H9 (cell line): ENCODE data around the gene GPD1. TPM values are rescaled to one million over a fixed set of nuclear protein-coding genes. Genes with fewer than 3 reads are reported as not detected.

ENCODE experiments used
- DNase-seq: peaks from one replicate; pipeline ENCODE4 v3.0.0-alpha.2; 2017
- H2AFZ ChIP-seq: one replicate; pipeline ENCODE4 v1.6.1; 2013; ENCODE audit warnings: mild to moderate bottlenecking, low read length, control low read depth, moderate library complexity
- H2AK5ac ChIP-seq: 2 replicates; pipeline ENCODE4 v1.6.1; 2013; ENCODE audit warnings: low read length, control low read depth, mixed read lengths; ENCODE audit not compliant: insufficient read length
- H2BK120ac ChIP-seq: one replicate; pipeline ENCODE4 v1.6.1; 2013; ENCODE audit warnings: low read depth, mild to moderate bottlenecking, low read length, control low read depth, inconsistent platforms; ENCODE audit not compliant: poor library complexity, severe bottlenecking
- H2BK12ac ChIP-seq: 2 replicates; pipeline ENCODE4 v1.6.1; 2013; ENCODE audit warnings: low read length, control low read depth, mixed read lengths, low read depth; ENCODE audit not compliant: insufficient read length
- H2BK15ac ChIP-seq: 2 replicates; pipeline ENCODE4 v1.6.1; 2013; ENCODE audit warnings: low read depth, low read length, control low read depth
- H2BK20ac ChIP-seq: one replicate; pipeline ENCODE4 v1.6.1; 2013; ENCODE audit warnings: low read depth, mild to moderate bottlenecking, low read length, control low read depth, inconsistent platforms; ENCODE audit not compliant: poor library complexity, severe bottlenecking
- H2BK5ac ChIP-seq: 2 replicates; pipeline ENCODE4 v1.6.1; 2013; ENCODE audit warnings: low read length, control low read depth, mixed read lengths; ENCODE audit not compliant: insufficient read length
- H3K14ac ChIP-seq: 2 replicates; pipeline ENCODE4 v1.6.1; 2013; ENCODE audit warnings: low read length, control low read depth; ENCODE audit not compliant: insufficient read depth
- H3K18ac ChIP-seq: 2 replicates; pipeline ENCODE4 v1.6.1; 2013; ENCODE audit warnings: low read depth, mild to moderate bottlenecking, mixed read lengths, low read length, control low read depth; ENCODE audit not compliant: insufficient read length
- H3K23ac ChIP-seq: 2 replicates; pipeline ENCODE4 v1.6.1; 2013; ENCODE audit warnings: low read length, control low read depth, mixed read lengths, low read depth; ENCODE audit not compliant: insufficient read length
- H3K23me2 ChIP-seq: 2 replicates; pipeline ENCODE4 v1.6.1; 2013; ENCODE audit warnings: low read depth, mild to moderate bottlenecking, mixed read lengths, low read length, control low read depth; ENCODE audit not compliant: insufficient read length, poor library complexity, severe bottlenecking
- H3K27ac ChIP-seq: 2 replicates; pipeline ENCODE4 v1.5.1; 2013; ENCODE audit warnings: low read length, control low read depth, mixed read lengths, low read depth; ENCODE audit not compliant: insufficient read length
- H3K27me3 ChIP-seq: 2 replicates; pipeline ENCODE4 v1.6.1; 2013; ENCODE audit warnings: low read length, control low read depth, inconsistent platforms; ENCODE audit not compliant: insufficient read depth
- H3K4ac ChIP-seq: 2 replicates; pipeline ENCODE4 v1.6.1; 2013; ENCODE audit warnings: low read depth, mild to moderate bottlenecking, control low read depth, inconsistent platforms, low read length, moderate library complexity
- H3K4me1 ChIP-seq: 2 replicates; pipeline ENCODE4 v1.6.1; 2013; ENCODE audit warnings: low read length, control low read depth, inconsistent platforms; ENCODE audit not compliant: insufficient read depth
- H3K4me2 ChIP-seq: 2 replicates; pipeline ENCODE4 v1.6.1; 2013; ENCODE audit warnings: low read length, control low read depth, mixed read lengths; ENCODE audit not compliant: insufficient read length, insufficient read depth
- H3K56ac ChIP-seq: 2 replicates; pipeline ENCODE4 v1.6.1; 2013; ENCODE audit warnings: low read depth, mild to moderate bottlenecking, mixed read lengths, low read length, control low read depth; ENCODE audit not compliant: insufficient read length
- H3K79me1 ChIP-seq: 2 replicates; pipeline ENCODE4 v1.6.1; 2013; ENCODE audit warnings: low read depth, mild to moderate bottlenecking, moderate library complexity, low read length, control low read depth, inconsistent platforms; ENCODE audit not compliant: insufficient read depth, poor library complexity, severe bottlenecking
- H3K79me2 ChIP-seq: 2 replicates; pipeline ENCODE4 v1.6.1; 2013; ENCODE audit warnings: low read length, control low read depth, inconsistent platforms; ENCODE audit not compliant: insufficient read depth
- H3K9ac ChIP-seq: 2 replicates; pipeline ENCODE4 v1.6.1; 2013; ENCODE audit warnings: low read length, control low read depth, mixed read lengths; ENCODE audit not compliant: insufficient read length; ENCODE audit errors: extremely low read depth
- H3K9me3 ChIP-seq: one replicate; pipeline ENCODE4 v1.6.1; 2013; ENCODE audit warnings: low read depth, low read length, inconsistent platforms; ENCODE audit not compliant: control insufficient read depth
- H3T11ph ChIP-seq: one replicate; pipeline ENCODE4 v1.6.1; 2013; ENCODE audit warnings: mild to moderate bottlenecking, low read length, control low read depth, inconsistent platforms
- H4K20me1 ChIP-seq: one replicate; pipeline ENCODE4 v1.6.1; 2013; ENCODE audit not compliant: control insufficient read depth, insufficient read length, insufficient read depth
- H4K5ac ChIP-seq: 2 replicates; pipeline ENCODE4 v1.6.1; 2013; ENCODE audit warnings: low read depth, mild to moderate bottlenecking, mixed read lengths, low read length, control low read depth; ENCODE audit not compliant: insufficient read length
- H4K8ac ChIP-seq: replicated peaks from 2 replicates; pipeline ENCODE4 v1.6.1; 2013; ENCODE audit warnings: low read length, control low read depth, mixed read lengths, low read depth; ENCODE audit not compliant: insufficient read length
- H4K91ac ChIP-seq: 2 replicates; pipeline ENCODE4 v1.6.1; 2013; ENCODE audit warnings: low read depth, mild to moderate bottlenecking, moderate library complexity, mixed read lengths, low read length, control low read depth; ENCODE audit not compliant: insufficient read length
- H3K27ac Mint-ChIP-seq, 3 experiments: 2 replicates in 2 of 3; 3 replicates in 1 of 3; pipeline ENCODE4 v1.8.0; 2020 to 2021; ENCODE audit warnings: mixed read lengths in 3 of 3, mild to moderate bottlenecking in 1 of 3, moderate library complexity in 1 of 3
- H3K27me3 Mint-ChIP-seq: 2 replicates; pipeline ENCODE4 v1.8.0; 2021; ENCODE audit warnings: low read depth, mild to moderate bottlenecking, moderate library complexity, mixed read lengths
- H3K36me3 Mint-ChIP-seq, 3 experiments: 2 replicates in 2 of 3; 3 replicates in 1 of 3; pipeline ENCODE4 v1.8.0; 2020 to 2021; ENCODE audit warnings: low read depth in 3 of 3, mixed read lengths in 3 of 3; ENCODE audit not compliant: insufficient read depth in 1 of 3
- H3K4me1 Mint-ChIP-seq, 2 experiments: 2 replicates each; pipeline ENCODE4 v1.8.0; 2020; ENCODE audit warnings: mixed read lengths in 2 of 2
- H3K4me3 Mint-ChIP-seq, 2 experiments: 2 replicates in 1 of 2; 3 replicates in 1 of 2; pipeline ENCODE4 v1.8.0; 2020 to 2021; ENCODE audit warnings: mild to moderate bottlenecking in 2 of 2, mixed read lengths in 2 of 2, moderate library complexity in 1 of 2
- H3K9me3 Mint-ChIP-seq, 2 experiments: 2 replicates in 1 of 2; 3 replicates in 1 of 2; pipeline ENCODE4 v1.8.0; 2020; ENCODE audit warnings: mild to moderate bottlenecking in 2 of 2, mixed read lengths in 2 of 2, moderate library complexity in 1 of 2
- WGBS: extraction: QIAGEN DNeasy Blood & Tissue Kit; methylation state at CpG from one replicate; pipeline ENCODE4 v1.1.7; 2013; ENCODE audit warnings: missing lambda C conversion rate, low lambda C conversion rate, mixed read lengths; ENCODE audit not compliant: insufficient read length; ENCODE audit errors: extremely low coverage; 5-methylcytosine and 5-hydroxymethylcytosine counted together
- total RNA-seq: library from RNA; stranded (reverse); gene quantifications from 2 replicates; pipeline ENCODE4 v1.2.1, GENCODE V29; 2021
- TF ChIP-seq, protein P1 (sequence below): fragments of 200-600 bp; sonication (generic); conservative IDR thresholded peaks from 3 replicates; pipeline ENCODE4 v1.8.0; 2021; ENCODE audit warnings: antibody characterized with exemption, mild to moderate bottlenecking

GPD1 gene
- total RNA-seq, 1 experiment from 2014 or later = 0.70 TPM

DNA sequence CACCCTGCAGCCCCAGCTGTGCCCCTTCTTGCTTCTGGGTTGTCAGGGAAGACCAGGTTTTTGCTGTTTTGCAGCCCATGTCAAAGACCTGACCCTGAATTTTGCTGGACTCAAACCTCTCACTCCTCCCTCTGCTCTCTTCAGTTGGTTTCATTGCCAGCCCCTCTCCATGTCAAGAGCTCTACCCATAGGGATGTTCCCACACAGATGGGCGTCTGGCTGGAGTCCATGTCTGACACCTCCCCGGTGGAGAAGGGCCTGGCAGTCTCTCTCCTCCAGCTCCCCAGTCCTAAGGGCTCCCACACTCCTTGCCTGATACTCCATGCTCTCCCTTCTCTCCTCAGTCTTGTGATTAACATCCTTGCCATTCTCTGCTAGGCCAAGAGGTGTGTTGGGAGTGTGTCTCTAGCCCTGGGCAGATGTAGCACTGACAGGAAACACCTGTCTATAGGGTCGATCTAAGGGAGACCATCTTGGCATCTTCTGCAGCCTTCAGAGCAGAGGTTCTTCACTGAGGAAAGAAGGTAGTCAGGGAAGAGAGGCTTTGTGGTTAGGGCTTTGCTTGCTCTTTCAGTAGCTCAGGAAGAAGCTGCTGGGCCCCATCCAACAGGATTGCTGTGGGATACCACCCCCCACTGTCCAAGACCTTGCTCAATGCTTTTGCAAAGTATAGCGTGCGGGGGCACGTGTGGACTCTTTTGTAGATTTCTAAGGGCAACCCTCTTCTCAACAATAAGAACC lies 41.7 kb upstream of the GPD1 start:
- Histone ChIP-seq H2BK12ac (no peak overlapping the region), H4K8ac (no peak overlapping the region), H3K79me2 (no peaks in the 10 kb centered on the region), H3K23me2 (no peaks in the 10 kb centered on the region), H2BK120ac (no peak overlapping the region), H3K4ac (no peak overlapping the region), H3K79me1 (no peaks in the 10 kb centered on the region), H2AFZ (no peak overlapping the region), H2BK15ac (no peak overlapping the region), H3T11ph (no peak overlapping the region), H2BK20ac (no peak overlapping the region), H3K27me3 (peaks cover 20% of the 10 kb centered on the region; the same call in 1 of the 2 replicates), H3K9me3 (no peaks in the 10 kb centered on the region), H3K23ac (no peak overlapping the region), H3K18ac (no peak overlapping the region), H3K4me1 (no peaks in the 10 kb centered on the region; the same call in 1 of the 2 replicates), H3K56ac (no peak overlapping the region), H3K4me2 (no peak overlapping the region), H3K14ac (no peak overlapping the region), H4K91ac (no peak overlapping the region), H3K27ac (no peak overlapping the region), H4K20me1 (no peaks in the 10 kb centered on the region), H2AK5ac (no peak overlapping the region), H4K5ac (no peak overlapping the region), H3K9ac (no peak overlapping the region), H2BK5ac (no peak overlapping the region)
- H3K9me3 Mint-ChIP-seq = peaks cover 0 to under 1% of the 10 kb centered on the region in 2 experiments; a peak in 1 of 5 replicates
- no peak for DNase-seq
- H3K4me3 Mint-ChIP-seq = no peak overlapping the region
- no peak overlapping the region for H3K27ac Mint-ChIP-seq
- H3K36me3 Mint-ChIP-seq = no peaks in the 10 kb centered on the region
- WGBS = no CpG with 5 or more reads among the region's 6 CpGs
- peaks cover under 1 to 6% of the 10 kb centered on the region in 2 experiments for H3K4me1 Mint-ChIP-seq
- TF ChIP-seq, protein P1, sequence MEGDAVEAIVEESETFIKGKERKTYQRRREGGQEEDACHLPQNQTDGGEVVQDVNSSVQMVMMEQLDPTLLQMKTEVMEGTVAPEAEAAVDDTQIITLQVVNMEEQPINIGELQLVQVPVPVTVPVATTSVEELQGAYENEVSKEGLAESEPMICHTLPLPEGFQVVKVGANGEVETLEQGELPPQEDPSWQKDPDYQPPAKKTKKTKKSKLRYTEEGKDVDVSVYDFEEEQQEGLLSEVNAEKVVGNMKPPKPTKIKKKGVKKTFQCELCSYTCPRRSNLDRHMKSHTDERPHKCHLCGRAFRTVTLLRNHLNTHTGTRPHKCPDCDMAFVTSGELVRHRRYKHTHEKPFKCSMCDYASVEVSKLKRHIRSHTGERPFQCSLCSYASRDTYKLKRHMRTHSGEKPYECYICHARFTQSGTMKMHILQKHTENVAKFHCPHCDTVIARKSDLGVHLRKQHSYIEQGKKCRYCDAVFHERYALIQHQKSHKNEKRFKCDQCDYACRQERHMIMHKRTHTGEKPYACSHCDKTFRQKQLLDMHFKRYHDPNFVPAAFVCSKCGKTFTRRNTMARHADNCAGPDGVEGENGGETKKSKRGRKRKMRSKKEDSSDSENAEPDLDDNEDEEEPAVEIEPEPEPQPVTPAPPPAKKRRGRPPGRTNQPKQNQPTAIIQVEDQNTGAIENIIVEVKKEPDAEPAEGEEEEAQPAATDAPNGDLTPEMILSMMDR = no peak
- peaks cover 66% of the 10 kb centered on the region for H3K27me3 Mint-ChIP-seq
